HG03064 (cell line): Measurements from ENCODE around the gene INPP5K.
"Not testable (repeated sequence)": the region's sequence is repeated elsewhere in the genome, so short reads cannot be mapped to it uniquely, and the experiment has no call there.

Experiments used
- ATAC-seq: cut with Tn5 transposase; IDR thresholded peaks from one replicate; pipeline ENCODE4 v1.9.1; 2021; ENCODE audit warnings: low read depth; ENCODE audit not compliant: unreplicated experiment

INPP5K gene

DNA sequence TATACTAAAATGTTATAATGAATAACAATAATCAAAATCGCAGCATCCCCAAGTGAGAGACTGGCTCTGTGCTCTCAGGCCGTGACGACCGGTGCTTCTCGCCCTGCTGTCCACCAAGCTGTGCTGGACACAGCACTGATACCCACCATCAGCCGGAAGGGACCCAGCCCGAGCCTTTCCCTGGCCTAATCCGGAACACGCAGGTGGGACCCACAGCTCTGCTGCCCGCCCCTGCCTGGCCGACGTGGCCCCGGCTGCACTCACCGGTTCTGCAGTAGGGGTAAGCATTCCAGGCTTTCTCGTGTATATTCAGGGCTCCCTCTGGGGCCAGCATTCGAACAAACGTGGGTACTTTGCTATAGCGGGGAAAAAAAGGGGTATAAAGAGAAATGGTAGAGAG is 31.6 kb upstream of the INPP5K start:
- no peak for ATAC-seq

DNA sequence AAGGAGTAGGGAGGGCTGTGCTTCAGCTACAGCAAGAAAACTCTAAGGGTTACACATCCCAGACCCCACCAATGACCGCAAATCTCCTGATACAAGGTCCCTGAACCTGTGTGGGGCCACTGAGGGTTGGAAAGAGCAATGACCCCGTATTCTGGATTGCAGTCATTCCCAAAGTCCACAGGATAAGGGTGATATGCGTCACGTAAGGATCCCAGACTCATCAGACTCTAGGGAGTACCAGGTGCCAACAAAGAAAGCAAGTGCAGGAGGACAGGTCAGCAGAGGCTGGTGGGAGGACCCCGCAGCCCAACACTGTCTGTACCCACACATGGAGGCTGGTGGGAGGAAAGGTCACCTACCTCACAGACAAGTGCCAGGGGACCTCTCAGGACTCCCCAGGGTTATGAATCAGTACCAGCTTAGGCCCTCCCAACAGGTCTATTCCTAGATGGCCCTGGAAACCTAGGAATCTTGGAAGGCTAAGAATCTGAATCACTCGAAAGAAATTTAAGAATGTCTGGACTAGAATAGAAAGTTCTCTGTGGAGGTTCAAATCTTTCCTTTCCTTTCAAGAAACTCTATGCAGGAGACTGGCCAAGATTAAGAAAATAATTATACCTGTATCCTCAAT is 30.0 kb upstream of the INPP5K start:
- ATAC-seq = no peak

DNA sequence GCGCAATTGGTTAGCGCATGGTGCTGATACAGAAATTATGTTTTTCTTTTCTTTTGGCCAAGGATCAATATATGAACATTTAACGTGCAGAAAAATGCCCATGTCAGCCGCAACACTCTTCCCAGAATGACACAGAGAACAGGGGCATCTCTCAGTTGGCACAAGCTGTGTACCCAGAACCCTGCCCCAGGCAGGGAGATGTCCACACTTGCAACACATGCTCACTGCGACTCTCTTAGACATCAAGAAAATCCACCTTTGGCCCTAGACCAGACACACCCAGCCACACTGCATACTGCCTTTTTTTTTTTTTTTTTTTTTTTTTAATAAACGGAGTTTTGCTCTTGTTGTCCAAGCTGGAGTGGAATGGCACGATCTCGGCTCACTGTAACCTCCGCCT is 29.2 kb upstream of the INPP5K start:
- ATAC-seq = no peak

DNA sequence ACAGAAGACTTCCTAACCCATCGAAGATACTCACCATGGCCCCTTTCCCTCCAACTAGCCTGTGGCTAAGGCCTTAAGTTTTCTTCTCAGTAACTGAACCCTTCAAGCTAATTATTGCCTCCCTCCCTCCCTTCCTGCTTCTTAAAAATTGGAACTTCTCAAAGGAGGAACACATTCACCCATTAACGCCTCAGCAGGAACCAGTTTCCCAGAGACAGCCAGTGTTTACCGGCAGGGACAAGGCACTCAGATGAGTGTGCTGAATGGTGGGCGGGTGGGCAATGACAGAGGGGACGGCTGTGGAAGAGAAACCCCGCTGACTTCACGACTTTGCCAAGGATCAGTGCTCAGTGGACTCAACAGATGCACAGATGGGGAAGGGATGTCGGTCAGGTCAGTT is 25.9 kb upstream of the INPP5K start:
- ATAC-seq = no peak

DNA sequence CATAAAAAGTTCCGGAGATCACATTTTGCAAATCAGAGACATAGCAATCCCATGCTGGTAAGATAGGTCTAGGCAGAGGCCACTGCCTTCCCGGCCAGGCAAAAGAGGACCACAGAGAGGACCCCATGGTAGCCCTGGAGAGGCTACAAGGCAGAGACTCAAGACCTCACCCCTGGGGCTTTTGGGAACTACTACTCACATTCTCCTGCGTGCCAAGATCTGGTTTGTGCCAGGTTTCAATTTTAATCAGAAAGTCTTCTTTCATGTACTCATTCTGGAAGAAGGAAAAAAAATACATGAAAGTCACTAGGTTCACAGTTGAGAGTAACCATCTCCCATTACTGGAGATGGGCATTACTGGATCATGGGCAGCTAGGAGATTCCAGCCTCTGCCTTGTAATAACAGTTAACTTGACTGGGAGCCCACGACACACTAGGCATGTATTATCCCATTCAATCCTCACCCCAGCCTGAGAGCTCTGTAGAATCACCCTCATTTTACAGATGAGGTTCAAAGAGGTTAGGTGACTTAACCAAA is 25.0 kb upstream of the INPP5K start:
- no peak for ATAC-seq

DNA sequence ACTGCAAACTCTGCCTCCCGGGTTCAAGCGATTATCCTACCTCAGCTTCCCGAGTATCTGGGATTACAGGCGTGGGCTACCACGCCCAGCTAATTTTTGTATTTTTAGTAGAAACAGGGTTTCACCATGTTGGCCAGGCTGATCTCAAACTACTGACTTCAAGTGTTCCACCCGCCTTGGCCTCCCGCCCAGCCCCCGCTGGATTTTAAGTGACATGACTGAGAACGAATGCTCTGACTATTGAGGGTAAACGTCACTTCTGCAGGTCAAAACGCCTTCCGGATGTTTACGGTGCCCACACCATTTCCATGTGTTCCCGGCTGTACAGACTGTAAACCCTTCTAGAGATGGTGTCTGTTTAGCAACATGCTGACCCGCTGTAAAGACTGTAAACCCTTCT is 23.4 kb upstream of the INPP5K start:
- ATAC-seq = no peak

DNA sequence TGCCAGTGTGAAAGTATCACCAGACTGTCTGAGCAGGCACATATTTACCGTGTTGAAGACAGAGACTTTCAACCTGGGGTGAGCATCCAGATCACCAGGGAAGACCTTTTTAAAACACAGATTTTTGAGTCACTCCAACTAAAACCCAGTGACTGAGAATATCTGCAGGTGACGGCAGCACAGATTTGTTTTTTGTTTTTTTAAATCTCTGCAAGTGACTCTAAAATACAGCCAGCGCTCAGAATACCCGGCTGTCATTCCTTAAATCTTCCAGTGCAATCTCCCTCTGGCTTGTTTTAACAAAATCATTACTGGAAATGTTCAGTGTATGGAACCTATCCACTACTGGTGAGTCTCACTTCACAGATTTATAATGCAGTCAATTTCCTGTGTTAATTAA is 19.3 kb upstream of the INPP5K start:
- ATAC-seq = no peak

DNA sequence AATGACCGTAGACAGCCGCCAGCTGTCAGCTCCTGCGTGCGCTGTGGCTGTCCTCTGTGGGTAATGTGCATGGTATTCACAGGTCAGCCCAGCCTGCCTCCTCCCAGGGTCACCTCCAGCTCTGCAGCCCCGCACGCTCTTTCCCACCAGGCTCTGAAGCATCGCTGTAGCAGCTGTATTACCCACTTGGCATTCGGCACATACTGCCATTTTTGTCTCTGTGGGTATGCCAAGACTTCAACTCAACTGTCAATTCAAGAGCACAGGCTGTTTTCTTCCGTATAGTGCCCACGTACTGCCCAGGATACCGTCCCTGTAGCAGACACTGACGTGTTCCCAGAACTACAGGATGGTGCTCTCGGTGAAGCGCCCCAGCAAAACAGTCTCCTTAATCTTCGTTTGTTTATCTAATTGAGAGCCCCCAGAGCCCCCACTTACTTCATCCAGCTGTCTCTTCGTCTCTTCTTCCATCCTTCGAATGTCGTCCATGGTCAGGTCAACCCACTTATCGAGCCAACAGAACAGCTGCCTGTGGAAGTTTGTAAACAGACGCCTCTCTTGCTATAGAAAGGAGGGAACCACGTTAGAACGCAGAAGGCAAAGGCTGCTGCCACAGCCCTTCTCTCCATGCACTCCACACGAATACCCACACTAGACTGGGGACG is 17.4 kb upstream of the INPP5K start:
- ATAC-seq = no peak

DNA sequence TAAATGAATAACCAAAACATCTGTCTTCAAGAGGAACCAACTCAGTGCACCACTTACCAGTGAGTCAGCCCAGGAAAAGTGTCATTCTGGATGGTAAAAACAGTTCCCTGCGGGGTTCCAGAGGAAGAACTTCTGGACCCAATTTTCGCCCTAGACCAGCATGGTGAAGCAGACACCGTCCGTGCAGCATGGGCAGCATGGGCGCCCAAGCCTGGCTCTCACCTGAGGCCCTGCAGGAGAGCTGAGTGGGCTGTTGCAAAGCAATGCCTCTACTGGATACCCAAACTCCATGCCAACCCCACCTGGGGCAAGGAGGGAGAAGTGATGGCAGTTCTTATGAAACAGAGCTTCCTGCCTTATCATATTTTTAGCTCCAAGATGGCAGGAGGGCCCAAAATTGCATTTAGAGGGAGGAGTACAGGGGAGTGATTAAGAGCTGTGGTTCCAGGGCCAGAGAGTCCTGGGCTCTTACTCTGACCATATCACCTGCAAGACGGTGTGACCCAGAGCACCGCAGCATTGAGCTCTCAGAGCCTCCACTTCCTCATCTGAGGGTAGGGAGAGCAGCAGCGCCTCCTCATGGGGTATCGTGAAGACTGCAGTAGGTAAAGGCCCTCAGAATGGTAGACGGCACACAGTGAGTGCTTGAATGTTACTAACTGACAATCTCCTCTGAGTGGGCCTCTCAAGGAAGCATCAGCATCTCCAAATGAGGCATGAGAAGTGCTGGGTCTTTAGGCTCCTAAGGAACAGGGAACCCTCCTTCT is 16.6 kb upstream of the INPP5K start:
- no peak for ATAC-seq

DNA sequence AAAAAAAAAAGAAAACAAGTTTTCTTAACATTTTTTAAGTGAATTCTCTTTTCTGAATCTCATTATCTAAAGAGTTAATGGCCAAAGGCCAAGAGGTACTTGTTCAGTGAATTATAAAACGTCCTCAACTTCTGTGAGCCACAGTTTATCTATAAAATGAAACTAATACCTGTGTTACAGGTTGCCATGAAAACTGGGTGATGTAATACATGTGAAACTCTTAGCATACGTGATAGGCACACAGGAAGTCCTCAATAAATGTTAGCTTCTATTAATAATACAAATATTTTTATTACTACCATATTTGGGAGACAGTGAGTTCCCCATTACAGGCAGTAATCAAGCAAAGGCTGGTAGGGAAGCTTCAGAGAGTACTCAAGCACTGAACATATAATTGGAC is 13.5 kb upstream of the INPP5K start:
- ATAC-seq = no peak

DNA sequence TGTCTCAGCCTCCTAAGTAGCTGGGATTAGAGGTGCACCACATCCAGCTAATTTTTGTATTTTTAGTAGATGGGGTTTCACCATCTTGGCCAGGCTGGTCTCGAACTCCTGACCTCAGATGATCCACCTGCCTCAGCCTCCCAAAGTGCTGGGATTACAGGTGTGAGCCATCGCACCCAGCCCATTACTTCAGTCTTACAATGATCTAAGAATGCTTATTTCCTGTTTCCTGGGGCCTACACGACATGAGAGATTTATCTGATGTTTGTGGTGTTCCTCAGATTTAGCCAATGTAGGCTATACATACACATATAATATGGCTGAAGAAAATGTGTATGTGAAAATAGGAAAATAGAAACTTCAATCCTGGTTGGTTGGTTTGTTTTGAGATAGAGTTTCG is 10.5 kb upstream of the INPP5K start:
- not testable (repeated sequence) for ATAC-seq

DNA sequence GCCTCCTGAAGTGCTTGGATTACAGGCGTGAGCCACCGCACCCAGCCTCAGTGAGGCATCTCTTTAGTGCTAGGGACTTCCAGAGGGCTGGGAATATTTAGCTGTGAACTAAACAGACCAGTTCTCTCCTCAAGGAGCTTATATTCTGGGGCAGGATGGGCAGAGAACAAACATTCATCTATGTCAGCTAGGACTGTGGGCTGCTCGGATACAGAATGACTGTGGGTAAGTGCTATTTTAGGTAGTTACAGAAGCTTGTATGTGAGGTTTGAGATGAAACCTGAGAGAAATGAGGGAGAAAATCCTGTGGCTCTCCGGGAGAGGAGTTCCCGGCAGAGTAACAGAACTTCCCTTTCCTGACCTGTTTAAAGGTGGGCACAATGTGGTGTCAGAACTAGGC is 6.2 kb upstream of the INPP5K start:
- ATAC-seq = no peak

DNA sequence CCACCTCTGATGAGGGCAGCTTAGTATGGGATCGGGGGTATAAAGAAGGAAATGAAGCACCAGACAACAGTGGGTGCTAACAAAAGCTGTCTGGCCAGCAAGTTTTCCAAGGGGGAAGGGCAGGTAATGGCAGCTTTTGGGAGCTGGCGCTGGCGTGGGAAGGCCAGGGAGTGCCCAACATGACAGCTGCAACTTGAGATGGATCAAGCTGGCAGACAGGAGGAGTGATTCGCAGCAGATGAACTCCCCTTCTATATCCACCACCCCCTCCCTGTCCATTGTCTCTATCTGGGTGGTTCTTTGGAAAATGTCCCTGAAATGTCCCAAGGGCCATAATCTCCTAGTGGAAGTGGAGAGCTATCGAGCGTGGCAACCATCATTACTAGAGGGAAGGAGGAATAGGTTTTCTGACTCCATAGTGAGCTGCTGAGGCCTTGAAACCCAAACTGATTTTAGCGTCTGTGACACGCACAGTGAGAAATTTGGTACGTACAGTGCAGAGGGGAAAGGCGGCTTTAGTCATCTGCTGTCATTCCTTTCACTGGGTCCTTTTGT is 4.8 kb upstream of the INPP5K start:
- ATAC-seq = no peak

DNA sequence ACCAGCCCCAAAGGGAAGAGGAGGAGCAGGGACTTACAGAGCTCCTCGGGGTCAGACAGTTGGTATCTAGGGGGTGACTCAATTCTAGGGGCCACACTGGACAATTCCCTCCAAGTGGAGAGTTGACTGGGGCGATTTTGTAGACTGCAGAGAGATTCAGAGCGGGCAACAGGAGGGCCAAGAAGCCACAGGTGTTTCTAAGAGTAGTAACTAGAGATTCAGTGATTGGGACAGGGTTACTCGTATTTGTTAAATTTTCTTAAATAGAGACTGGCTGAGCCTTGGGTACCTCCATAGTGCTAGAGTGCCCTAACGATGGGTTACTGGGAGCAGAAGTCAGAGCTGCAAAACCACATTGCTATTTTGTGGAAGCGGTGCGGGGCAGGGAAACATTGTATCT is 3.3 kb upstream of the INPP5K start:
- no peak for ATAC-seq

DNA sequence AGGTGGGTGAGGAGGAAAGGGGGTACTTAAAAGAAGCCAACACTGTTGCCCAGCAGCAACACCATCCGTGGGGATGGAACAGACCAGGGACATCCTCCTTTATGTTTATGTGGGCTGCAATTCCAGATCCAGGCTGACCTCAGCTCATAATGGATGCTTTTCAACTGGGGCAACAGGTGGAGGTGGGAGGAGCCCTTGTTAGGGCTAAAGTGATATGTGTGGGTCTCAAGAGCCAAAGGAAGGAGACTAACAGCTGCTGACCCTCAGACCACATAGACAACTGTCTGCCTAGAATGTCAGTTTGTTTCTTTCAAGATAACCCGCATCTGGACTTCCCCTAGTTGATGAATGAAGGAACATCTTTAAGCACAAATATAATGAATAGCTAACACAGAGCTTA is 2.0 kb upstream of the INPP5K start:
- ATAC-seq = no peak

DNA sequence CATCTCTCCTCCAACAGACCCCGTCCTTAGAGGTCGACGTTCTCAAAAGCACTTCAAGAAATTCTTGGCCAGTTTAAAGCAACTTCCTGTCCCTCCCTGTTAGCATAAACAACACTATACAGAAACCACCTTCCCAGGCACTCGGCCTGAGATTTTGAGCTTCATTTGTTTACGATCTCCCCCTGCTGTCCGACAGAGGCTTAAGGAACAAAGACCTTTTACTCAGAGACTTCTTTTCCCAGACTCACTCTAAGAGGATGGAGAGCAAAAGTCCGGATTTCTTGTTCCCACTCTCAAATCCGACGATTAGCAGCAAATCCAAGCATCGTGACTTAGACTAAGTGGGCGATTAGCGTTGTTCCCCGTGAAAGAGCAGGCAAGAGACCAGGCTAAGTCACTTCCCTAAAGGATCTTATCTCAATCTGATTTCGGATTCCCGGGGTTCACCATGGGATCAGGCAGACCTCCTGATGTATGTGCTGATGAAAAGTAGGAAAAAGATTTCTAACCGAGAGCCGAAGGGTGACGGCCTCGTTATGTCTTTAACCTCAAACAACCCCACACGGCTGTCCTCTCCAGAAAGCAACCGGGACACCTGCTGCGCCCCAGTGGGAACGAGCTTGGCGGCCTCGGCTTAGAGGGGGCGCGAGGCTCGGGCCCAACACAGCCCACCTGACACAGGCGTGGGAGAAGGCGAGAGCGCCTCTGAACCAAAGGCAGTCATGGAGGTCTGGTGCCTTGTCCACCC is 598 bp downstream of the INPP5K start:
- no peak for ATAC-seq

DNA sequence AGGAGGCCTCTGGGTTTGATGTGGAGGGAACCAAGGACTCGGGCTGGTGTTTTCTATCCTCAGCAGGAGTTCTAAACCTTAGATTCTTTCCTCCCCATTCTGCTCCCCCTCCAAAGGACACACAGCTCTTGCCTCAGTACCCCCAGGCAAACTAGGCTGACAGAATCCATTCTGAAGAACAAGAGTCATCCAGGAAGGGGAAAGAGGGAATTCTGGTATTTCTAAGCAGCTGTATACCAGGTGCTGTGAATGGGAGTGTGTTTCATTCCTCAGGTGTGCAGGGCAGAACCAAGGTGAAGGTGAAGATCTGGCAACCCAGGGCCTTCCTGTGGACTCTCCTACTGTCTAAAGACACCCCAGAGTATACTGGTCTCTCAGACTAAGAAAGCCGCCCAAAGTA is 4.1 kb downstream of the INPP5K start:
- ATAC-seq = no peak

DNA sequence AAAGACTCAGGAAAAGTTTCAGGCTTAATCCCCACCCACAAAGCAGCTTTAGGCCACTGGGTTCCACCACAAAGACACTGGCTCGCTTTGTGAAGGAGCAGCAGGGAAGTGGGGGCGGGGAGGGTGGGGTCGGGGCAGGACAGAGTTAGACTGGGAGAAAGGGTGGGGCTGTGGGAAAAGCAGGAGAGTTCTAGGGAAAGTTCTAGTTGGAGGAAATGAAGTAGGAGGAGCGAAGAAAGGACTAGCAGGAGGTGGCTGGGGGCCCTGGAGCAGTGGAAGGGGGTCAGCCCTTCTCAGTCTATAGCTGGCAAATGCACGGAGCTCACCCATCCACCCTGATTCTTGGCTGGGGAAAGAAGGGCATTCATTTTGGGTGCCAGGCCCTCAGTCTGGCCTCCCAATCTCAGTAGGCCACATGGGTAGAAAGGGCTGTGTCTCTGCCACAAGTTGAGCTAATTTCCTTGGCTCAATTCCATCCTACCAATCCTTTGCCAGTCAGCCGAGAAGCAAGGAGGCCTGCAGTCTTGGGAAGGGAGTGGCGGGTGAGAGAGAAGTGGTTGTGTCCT is 4.6 kb downstream of the INPP5K start:
- no peak for ATAC-seq

DNA sequence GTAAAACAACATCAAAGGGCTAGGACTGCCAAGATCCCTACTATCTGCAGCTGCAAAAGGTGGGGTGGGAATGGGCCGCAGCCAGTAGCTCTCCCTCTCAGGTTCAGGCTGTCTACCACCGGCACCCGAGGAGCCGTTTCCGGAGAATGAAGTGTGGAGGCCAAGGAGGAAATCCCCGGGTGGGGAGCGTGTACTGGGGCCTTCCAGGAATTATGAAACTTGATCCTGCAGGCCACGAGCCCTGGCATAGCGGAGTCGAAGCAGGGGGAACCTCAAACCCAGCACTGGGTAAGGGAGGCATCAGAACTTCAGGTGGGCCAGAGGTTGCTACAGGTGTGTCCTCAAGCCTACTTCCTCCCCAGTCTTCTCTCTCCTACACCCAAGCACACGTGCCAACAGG is 5.1 kb downstream of the INPP5K start:
- ATAC-seq = no peak

DNA sequence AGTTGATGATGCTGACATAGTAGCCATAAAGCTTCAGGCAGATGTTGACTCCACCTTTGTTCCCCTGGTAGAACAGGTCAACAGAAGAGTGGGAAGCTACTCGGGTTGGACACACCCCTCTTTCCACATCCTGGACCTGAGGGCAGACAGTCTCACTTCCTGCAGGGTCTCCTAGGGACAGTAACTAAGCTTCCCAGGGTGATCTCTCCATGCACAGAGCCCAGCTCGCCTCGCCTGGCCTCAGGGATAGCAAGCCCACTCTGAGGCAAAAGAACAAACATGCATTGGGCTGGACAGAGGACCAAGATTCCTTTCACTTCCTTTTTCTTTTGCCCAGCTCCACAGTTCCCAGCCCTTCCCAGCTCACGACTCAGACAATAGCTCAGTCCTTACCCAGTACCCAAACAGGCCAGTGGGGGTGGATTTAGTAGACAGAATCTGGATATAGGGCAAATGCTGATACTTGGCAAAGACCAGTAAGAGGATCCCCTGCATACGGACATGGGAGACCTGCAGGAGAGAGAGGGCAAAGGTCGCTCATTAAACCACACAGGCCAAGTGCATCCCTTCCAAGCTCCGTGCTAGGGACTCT is 7.0 kb downstream of the INPP5K start:
- ATAC-seq = no peak
